ACC112 (cell line): ENCODE data around the gene VWA2.

Experiments used
- H2AFZ ChIP-seq: fragments of 200-600 bp; sonication (generic); one replicate; pipeline ENCODE4 v1.6.0; 2017; ENCODE audit warnings: antibody characterized with exemption, low read length; ENCODE audit not compliant: unreplicated experiment
- H3K27ac ChIP-seq: fragments of 200-600 bp; sonication (generic); 2 replicates; pipeline ENCODE4 v1.5.1; 2014; ENCODE audit warnings: low read depth, mild to moderate bottlenecking, antibody characterized with exemption, low read length, moderate library complexity
- H3K27me3 ChIP-seq: fragments of 200-600 bp; sonication (generic); 2 replicates; pipeline ENCODE4 v1.6.1; 2014; ENCODE audit warnings: mild to moderate bottlenecking, antibody characterized with exemption, low read length, moderate library complexity, mixed read lengths; ENCODE audit not compliant: insufficient read depth
- H3K36me3 ChIP-seq: fragments of 200-600 bp; sonication (generic); 2 replicates; pipeline ENCODE4 v1.6.1; 2016; ENCODE audit warnings: mild to moderate bottlenecking, antibody characterized with exemption, low read length, moderate library complexity, mixed read lengths; ENCODE audit not compliant: insufficient read depth
- H3K4me1 ChIP-seq: fragments of 200-600 bp; sonication (generic); one replicate; pipeline ENCODE4 v1.6.1; 2016; ENCODE audit warnings: low read length, mixed read lengths; ENCODE audit not compliant: insufficient read depth, unreplicated experiment, control insufficient read depth
- H3K4me3 ChIP-seq: fragments of 200-600 bp; sonication (generic); 2 replicates; pipeline ENCODE4 v1.5.1; 2014; ENCODE audit warnings: mild to moderate bottlenecking, low read depth, low read length
- H3K79me2 ChIP-seq: fragments of 200-600 bp; sonication (generic); one replicate; pipeline ENCODE4 v1.6.0; 2016; ENCODE audit warnings: low read length; ENCODE audit not compliant: control insufficient read depth, unreplicated experiment, insufficient read depth

VWA2 gene

GRCh38 chr10:114282526-114282925 lies 43.5 kb downstream of the VWA2 start:
- H3K79me2 ChIP-seq: no peaks in the 10 kb centered on the region
- 0 out of 2 replicates have a peak, but pooled peaks cover 4% of the 10 kb centered on the region for H3K27me3 ChIP-seq
- no peak overlapping the region for H2AFZ ChIP-seq
- no peaks in the 10 kb centered on the region for H3K36me3 ChIP-seq
- no peak overlapping the region for H3K4me3 ChIP-seq
- no peak overlapping the region for H3K27ac ChIP-seq
- no peaks in the 10 kb centered on the region for H3K4me1 ChIP-seq

DNA sequence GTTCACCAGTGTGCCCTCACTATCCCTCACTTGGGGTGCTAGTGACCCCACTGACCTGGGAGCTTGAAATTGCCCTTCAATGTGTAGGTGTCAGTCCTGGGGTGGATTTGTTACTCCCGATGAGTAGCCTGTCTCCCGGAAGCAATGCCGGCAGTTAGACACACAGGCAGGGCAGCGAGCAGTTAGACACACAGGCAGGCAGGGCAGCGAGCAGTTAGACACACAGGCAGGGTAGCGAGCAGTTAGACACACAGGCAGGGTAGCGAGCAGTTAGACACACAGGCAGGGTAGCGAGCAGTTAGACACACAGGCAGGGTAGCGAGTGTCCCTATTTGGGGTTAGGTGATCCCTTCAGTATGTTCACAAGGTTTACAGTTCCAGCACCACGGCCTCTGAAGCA lies 44.0 kb downstream of the VWA2 start:
- H3K4me3 ChIP-seq: no peak overlapping the region
- no peaks in the 10 kb centered on the region for H3K36me3 ChIP-seq
- no peak overlapping the region for H2AFZ ChIP-seq
- H3K27me3 ChIP-seq: 0 out of 2 replicates have a peak, but pooled peaks cover 4% of the 10 kb centered on the region
- no peak overlapping the region for H3K27ac ChIP-seq
- H3K79me2 ChIP-seq: no peaks in the 10 kb centered on the region
- H3K4me1 ChIP-seq: no peaks in the 10 kb centered on the region

GRCh38 chr10:114283535-114284234 lies 44.6 kb downstream of the VWA2 start:
- Histone ChIP-seq H3K79me2 (no peaks in the 10 kb centered on the region), H3K27ac (no peak overlapping the region), H3K27me3 (0 out of 2 replicates have a peak, but pooled peaks cover 4% of the 10 kb centered on the region), H2AFZ (no peak overlapping the region), H3K36me3 (no peaks in the 10 kb centered on the region), H3K4me3 (no peak overlapping the region), H3K4me1 (no peaks in the 10 kb centered on the region)

DNA sequence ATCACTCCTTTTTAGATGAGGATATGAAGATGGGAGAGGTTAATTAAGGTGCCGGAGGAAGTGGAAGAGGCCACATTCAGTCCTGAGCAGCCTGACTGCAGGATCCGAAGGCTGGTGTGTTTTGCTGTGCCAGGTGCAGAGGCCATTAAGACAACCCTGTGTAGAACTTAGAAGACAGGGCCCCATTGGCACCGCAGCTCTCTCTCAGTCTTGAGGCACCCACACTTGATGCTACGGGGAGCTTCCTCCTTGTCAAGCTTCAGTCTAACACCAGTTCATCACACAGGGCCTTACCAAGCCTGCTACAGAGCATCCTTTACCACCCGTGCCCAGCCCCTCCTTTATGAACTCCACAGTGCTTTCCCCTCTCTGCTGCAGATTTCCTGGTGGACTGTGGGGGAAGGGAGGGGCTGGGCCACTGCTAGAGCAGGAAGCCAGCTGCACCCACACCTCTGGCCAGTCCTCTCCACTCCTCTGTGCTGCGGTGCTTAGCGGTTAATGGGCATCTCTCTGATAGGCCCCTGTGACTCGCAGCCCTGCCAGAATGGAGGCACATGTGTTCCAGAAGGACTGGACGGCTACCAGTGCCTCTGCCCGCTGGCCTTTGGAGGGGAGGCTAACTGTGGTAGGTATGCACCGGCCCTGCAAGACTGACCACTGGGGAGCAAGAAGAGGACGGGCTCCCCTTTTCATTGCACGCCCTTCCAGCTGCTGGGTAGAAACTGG lies 45.5 kb downstream of the VWA2 start:
- no peak overlapping the region for H3K27ac ChIP-seq
- 0 out of 2 replicates have a peak, but pooled peaks cover 4% of the 10 kb centered on the region for H3K27me3 ChIP-seq
- no peaks in the 10 kb centered on the region for H3K36me3 ChIP-seq
- H2AFZ ChIP-seq: no peak overlapping the region
- no peak overlapping the region for H3K4me3 ChIP-seq
- no peaks in the 10 kb centered on the region for H3K79me2 ChIP-seq
- H3K4me1 ChIP-seq: no peaks in the 10 kb centered on the region

DNA sequence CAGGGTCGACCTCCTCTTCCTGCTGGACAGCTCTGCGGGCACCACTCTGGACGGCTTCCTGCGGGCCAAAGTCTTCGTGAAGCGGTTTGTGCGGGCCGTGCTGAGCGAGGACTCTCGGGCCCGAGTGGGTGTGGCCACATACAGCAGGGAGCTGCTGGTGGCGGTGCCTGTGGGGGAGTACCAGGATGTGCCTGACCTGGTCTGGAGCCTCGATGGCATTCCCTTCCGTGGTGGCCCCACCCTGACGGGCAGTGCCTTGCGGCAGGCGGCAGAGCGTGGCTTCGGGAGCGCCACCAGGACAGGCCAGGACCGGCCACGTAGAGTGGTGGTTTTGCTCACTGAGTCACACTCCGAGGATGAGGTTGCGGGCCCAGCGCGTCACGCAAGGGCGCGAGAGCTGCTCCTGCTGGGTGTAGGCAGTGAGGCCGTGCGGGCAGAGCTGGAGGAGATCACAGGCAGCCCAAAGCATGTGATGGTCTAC lies 46.9 kb downstream of the VWA2 start:
- H3K27me3 ChIP-seq: 0 out of 2 replicates have a peak, but pooled peaks cover 4% of the 10 kb centered on the region
- no peaks in the 10 kb centered on the region for H3K36me3 ChIP-seq
- H3K79me2 ChIP-seq: no peaks in the 10 kb centered on the region
- no peak overlapping the region for H2AFZ ChIP-seq
- H3K4me1 ChIP-seq: no peaks in the 10 kb centered on the region
- no peak overlapping the region for H3K4me3 ChIP-seq
- no peak overlapping the region for H3K27ac ChIP-seq

DNA sequence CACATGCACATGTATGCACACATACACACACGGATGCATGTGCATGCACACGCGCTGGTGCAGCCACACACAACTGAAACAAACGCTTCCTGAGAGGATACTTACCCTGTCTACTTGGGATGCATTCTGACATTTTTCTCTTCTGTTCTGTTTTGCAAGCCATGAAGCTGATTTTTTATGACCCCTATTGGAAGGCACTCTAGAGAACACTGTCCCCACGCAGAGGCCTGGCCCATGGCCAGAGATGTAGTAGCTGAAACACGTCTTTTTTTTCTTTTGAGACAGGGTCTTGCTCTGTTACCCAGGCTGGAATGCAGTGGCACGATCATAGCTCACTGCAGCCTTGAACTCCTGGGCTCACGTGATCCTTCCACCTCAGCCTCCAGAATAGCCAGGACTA lies 47.9 kb downstream of the VWA2 start:
- Histone ChIP-seq H3K4me1 (no peaks in the 10 kb centered on the region), H3K36me3 (no peaks in the 10 kb centered on the region), H3K27me3 (0 out of 2 replicates have a peak, but pooled peaks cover 4% of the 10 kb centered on the region), H2AFZ (no peak overlapping the region), H3K27ac (no peak overlapping the region), H3K79me2 (no peaks in the 10 kb centered on the region), H3K4me3 (no peak overlapping the region)

DNA sequence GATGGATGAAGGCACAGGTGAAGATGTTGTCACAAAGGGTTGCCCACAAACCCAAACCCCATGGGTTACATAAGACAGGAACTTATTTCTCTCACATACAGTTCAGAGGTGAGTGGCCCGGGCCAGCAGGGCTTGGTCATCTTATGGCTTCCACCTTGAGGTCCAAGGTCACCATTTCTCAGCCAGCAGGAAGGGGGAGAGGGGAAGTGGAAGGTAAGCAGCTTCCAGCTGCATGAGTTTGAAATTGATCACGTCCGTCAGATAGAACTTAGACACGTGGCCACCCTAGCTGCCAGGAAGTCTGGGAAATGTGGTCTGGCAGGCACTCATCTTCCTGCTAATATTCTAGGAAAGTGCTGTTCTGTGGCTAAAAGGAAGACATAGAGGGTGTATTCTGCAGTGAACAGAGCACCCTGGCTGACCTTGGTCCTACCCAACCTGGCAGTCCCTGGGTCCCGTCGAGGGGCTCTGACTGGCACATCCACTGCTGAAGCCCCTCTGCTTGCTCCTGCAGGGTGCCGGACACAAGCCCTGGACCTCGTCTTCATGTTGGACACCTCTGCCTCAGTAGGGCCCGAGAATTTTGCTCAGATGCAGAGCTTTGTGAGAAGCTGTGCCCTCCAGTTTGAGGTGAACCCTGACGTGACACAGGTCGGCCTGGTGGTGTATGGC lies 49.5 kb downstream of the VWA2 start:
- no peaks in the 10 kb centered on the region for H3K36me3 ChIP-seq
- H3K27ac ChIP-seq: no peak overlapping the region
- H3K4me3 ChIP-seq: no peak overlapping the region
- H3K27me3 ChIP-seq: 0 out of 2 replicates have a peak, but pooled peaks cover 4% of the 10 kb centered on the region
- no peaks in the 10 kb centered on the region for H3K4me1 ChIP-seq
- H3K79me2 ChIP-seq: no peaks in the 10 kb centered on the region
- H2AFZ ChIP-seq: no peak overlapping the region

GRCh38 chr10:114289096-114289436 lies 50.0 kb downstream of the VWA2 start:
- Histone ChIP-seq H3K27ac (no peak overlapping the region), H3K4me3 (no peak overlapping the region), H3K79me2 (no peaks in the 10 kb centered on the region), H3K27me3 (0 out of 2 replicates have a peak, but pooled peaks cover 4% of the 10 kb centered on the region), H3K4me1 (no peaks in the 10 kb centered on the region), H3K36me3 (no peaks in the 10 kb centered on the region), H2AFZ (no peak overlapping the region)

DNA sequence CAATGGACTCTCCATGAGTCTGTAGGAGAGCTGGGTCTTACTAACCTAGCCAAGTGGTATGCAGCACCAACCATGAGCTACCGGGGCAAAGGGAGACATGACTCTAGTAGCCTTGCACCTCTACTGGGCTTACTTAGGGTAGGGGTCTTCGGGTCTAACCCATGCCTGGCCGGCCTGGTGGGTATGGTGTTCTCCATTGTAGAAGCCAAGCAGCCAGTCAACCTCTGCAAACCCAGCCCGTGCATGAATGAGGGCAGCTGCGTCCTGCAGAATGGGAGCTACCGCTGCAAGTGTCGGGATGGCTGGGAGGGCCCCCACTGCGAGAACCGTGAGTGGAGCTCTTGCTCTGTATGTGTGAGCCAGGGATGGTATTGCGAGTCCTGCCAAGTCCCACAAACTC lies 51.0 kb downstream of the VWA2 start:
- no peaks in the 10 kb centered on the region for H3K79me2 ChIP-seq
- 0 out of 2 replicates have a peak, but pooled peaks cover 4% of the 10 kb centered on the region for H3K27me3 ChIP-seq
- H3K27ac ChIP-seq: no peak overlapping the region
- no peaks in the 10 kb centered on the region for H3K4me1 ChIP-seq
- H3K4me3 ChIP-seq: no peak overlapping the region
- no peaks in the 10 kb centered on the region for H3K36me3 ChIP-seq
- H2AFZ ChIP-seq: no peak overlapping the region

DNA sequence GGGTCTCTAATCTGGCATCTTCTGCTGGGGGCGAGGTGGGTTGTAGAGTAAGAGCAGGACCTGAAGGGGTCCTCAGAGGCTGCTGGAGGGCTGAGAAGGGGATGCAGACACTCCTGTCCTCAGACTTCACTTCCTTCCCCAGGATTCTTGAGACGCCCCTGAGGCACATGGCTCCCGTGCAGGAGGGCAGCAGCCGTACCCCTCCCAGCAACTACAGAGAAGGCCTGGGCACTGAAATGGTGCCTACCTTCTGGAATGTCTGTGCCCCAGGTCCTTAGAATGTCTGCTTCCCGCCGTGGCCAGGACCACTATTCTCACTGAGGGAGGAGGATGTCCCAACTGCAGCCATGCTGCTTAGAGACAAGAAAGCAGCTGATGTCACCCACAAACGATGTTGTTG lies 52.0 kb downstream of the VWA2 start:
- H3K79me2 ChIP-seq: no peaks in the 10 kb centered on the region
- 0 out of 2 replicates have a peak, but pooled peaks cover 4% of the 10 kb centered on the region for H3K27me3 ChIP-seq
- no peak overlapping the region for H3K4me3 ChIP-seq
- H3K36me3 ChIP-seq: 0 out of 2 replicates have a peak, but pooled peaks cover 4% of the 10 kb centered on the region
- H3K4me1 ChIP-seq: no peaks in the 10 kb centered on the region
- H2AFZ ChIP-seq: no peak overlapping the region
- H3K27ac ChIP-seq: no peak overlapping the region
